IPS-15b (cell line): ENCODE measurements around the gene ABCD4.
"Not testable (repeated sequence)": the region's sequence is repeated elsewhere in the genome, so short reads cannot be mapped to it uniquely, and the experiment has no call there.

Source experiments
- H3K27me3 ChIP-seq: one replicate; pipeline ENCODE4 v1.6.1; 2013; ENCODE audit warnings: low read length; ENCODE audit not compliant: control insufficient read depth, insufficient read depth
- H3K36me3 ChIP-seq: one replicate; pipeline ENCODE4 v1.6.1; 2013; ENCODE audit warnings: low read length; ENCODE audit not compliant: control insufficient read depth, insufficient read depth
- H3K4me1 ChIP-seq: one replicate; pipeline ENCODE4 v1.6.1; 2013; ENCODE audit warnings: mild to moderate bottlenecking, low read length; ENCODE audit not compliant: control insufficient read depth, insufficient read depth
- H3K4me3 ChIP-seq: one replicate; pipeline ENCODE4 v1.5.1; 2013; ENCODE audit warnings: low read depth, low read length
- H3K9ac ChIP-seq: one replicate; pipeline ENCODE4 v1.6.1; 2013; ENCODE audit warnings: low read depth, mild to moderate bottlenecking, low read length
- H3K9me3 ChIP-seq: one replicate; pipeline ENCODE4 v1.6.1; 2013; ENCODE audit warnings: mild to moderate bottlenecking, low read length; ENCODE audit not compliant: control insufficient read depth, insufficient read depth

The ABCD4 gene

GRCh38 chr14:74270382-74271177, 32.2 kb downstream of the ABCD4 start:
- not testable (repeated sequence) for H3K9me3 ChIP-seq, H3K36me3 ChIP-seq, H3K4me1 ChIP-seq, H3K9ac ChIP-seq, H3K4me3 ChIP-seq, H3K27me3 ChIP-seq

- Histone ChIP-seq H3K9me3 (no peaks in the 10 kb centered on the region), H3K4me1 (peaks cover 7% of the 10 kb centered on the region), H3K9ac (no peak overlapping the region), H3K27me3 (no peaks in the 10 kb centered on the region), H3K4me3 (no peak overlapping the region), H3K36me3 (no peaks in the 10 kb centered on the region)
These were observed 35.1 kb downstream of the ABCD4 start for GRCh38 chr14:74267588-74267987.

GRCh38 chr14:74265301-74265965, 37.3 kb downstream of the ABCD4 start:
- Histone ChIP-seq H3K4me3 (no peak overlapping the region), H3K4me1 (peaks cover 7% of the 10 kb centered on the region), H3K9ac (no peak overlapping the region), H3K36me3 (no peaks in the 10 kb centered on the region), H3K9me3 (no peaks in the 10 kb centered on the region), H3K27me3 (no peaks in the 10 kb centered on the region)

GRCh38 chr14:74263921-74264320, 38.8 kb downstream of the ABCD4 start:
- H3K4me1 ChIP-seq, result peaks cover 7% of the 10 kb centered on the region
- H3K4me3 ChIP-seq, result no peak overlapping the region

DNA sequence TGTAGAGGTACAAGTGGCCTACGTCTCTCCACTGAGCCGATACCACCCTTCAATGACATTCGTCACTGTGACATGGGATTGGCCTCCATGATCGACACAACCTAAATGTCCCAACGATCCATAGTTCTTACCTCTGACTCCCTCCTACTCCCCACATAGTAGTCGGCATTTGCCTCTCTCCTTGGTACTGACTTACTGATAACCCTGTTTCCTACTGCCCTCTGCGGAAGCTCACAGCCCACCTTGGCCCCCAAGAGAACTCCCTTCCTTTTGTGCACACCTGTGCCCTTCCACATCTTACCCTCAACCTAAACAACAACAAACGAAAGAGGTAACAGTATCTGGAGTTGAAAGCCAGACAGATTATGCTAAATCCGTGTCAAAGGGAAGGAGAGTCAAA, 39.6 kb downstream of the ABCD4 start:
- Histone ChIP-seq H3K4me1 (peaks cover 7% of the 10 kb centered on the region), H3K9ac (no peak overlapping the region), H3K36me3 (no peaks in the 10 kb centered on the region), H3K4me3 (no peak overlapping the region), H3K27me3 (peaks cover 18% of the 10 kb centered on the region), H3K9me3 (no peaks in the 10 kb centered on the region)

More at GRCh38 chr14:74263921-74264320, 38.8 kb downstream of the ABCD4 start:
- no peak overlapping the region for H3K9ac ChIP-seq
- no peaks in the 10 kb centered on the region for H3K36me3 ChIP-seq
- peaks cover 11% of the 10 kb centered on the region for H3K27me3 ChIP-seq
- H3K9me3 ChIP-seq, result no peaks in the 10 kb centered on the region

DNA sequence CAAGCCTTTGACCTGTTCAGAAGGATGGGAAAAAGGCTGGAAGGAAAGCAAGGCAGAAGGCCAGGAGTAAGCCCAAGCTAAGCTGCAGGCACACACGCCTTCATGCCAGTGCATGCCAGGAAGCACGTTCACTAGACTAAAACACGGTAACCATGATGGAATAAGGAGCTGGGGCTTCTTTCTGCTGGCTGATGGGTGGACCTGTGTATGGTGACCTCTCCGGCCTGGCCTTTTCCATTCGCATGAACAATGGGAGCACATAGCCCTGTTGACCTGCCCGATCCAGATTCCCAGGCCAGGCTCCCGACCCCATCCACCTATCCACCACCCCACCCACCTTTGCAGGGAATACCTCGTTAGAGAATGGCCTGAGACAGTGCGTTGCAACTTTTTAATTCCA, 40.7 kb downstream of the ABCD4 start:
- Histone ChIP-seq H3K9ac (no peak overlapping the region), H3K27me3 (peaks cover 23% of the 10 kb centered on the region), H3K9me3 (no peaks in the 10 kb centered on the region), H3K36me3 (no peaks in the 10 kb centered on the region), H3K4me3 (no peak overlapping the region), H3K4me1 (peaks cover 2% of the 10 kb centered on the region)

GRCh38 chr14:74261288-74261687, 41.4 kb downstream of the ABCD4 start:
- Histone ChIP-seq H3K9me3 (no peaks in the 10 kb centered on the region), H3K27me3 (peaks cover 24% of the 10 kb centered on the region), H3K36me3 (no peaks in the 10 kb centered on the region), H3K4me1 (peaks cover 2% of the 10 kb centered on the region), H3K4me3 (no peak overlapping the region), H3K9ac (no peak overlapping the region)

GRCh38 chr14:74260525-74261233, 42.1 kb downstream of the ABCD4 start:
- Histone ChIP-seq H3K36me3 (no peaks in the 10 kb centered on the region), H3K4me3 (no peak overlapping the region), H3K27me3 (peaks cover 24% of the 10 kb centered on the region), H3K9me3 (no peaks in the 10 kb centered on the region), H3K9ac (no peak overlapping the region), H3K4me1 (peaks cover 2% of the 10 kb centered on the region)

- Histone ChIP-seq H3K4me1 (no peaks in the 10 kb centered on the region), H3K36me3 (no peaks in the 10 kb centered on the region), H3K4me3 (no peak overlapping the region), H3K9me3 (no peaks in the 10 kb centered on the region), H3K9ac (no peak overlapping the region), H3K27me3 (peaks cover 24% of the 10 kb centered on the region)
These were observed 43.2 kb downstream of the ABCD4 start for GRCh38 chr14:74259513-74259912.

GRCh38 chr14:74258764-74259035, 44.0 kb downstream of the ABCD4 start:
- Histone ChIP-seq H3K36me3 (no peaks in the 10 kb centered on the region), H3K4me1 (no peaks in the 10 kb centered on the region), H3K4me3 (peak overlapping the region; percentile 64), H3K9ac (no peak overlapping the region), H3K27me3 (peaks cover 24% of the 10 kb centered on the region), H3K9me3 (no peaks in the 10 kb centered on the region)

DNA sequence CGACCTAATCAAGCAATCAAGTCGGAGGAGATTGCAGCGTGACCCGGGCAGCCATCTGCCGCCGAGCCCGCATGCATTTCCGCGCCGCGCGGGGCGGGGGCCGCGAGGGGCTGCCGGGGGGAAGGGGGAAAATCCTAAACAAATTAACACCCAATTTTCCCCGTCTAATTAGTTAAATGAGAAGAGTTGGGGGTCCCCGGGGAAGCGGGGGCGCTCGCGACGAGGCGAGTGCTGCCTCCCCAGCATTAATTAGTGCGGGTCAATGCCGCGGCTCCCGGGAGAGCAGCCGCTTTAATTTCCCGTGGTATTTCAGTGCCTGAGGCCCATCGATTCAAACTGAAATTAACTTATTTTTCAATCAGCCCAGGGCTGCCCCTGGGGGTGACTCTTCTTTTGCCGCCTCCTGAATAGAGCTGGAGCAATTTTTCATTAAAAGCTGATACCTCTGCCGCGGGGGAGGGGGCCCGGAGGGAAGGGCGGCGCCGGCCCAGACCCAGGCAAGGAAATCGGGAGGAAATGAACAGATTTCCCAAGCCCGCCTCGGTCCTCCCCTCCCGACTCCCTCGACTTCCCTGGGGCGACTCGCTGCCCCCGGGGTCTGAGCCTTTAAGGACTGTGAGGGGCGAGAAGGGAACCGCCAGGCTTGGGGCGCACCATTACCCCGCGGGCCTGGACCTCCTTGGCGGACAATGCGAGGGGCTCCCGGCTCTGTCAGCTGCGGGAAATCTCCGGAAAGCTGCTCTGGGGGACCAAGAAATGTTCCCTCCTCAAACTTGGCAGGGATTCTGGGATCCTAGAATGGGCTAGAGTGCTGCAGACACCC, 44.6 kb downstream of the ABCD4 start:
- peaks cover 27% of the 10 kb centered on the region for H3K27me3 ChIP-seq
- H3K36me3 ChIP-seq, result no peaks in the 10 kb centered on the region
- no peak overlapping the region for H3K9ac ChIP-seq
- H3K9me3 ChIP-seq, result no peaks in the 10 kb centered on the region
- no peaks in the 10 kb centered on the region for H3K4me1 ChIP-seq
- H3K4me3 ChIP-seq, result peak overlapping the region; percentile 64
